Body of pancreas (tissue), 4 donors: ENCODE measurements around the gene BGN. TPM values are rescaled to one million over a fixed set of nuclear protein-coding genes. Genes with fewer than 3 reads are reported as not detected.

Source experiments
- ATAC-seq: fragments of 150-250 bp; one replicate; pipeline ENCODE4 v1.9.1; 2016
- DNase-seq, 4 donors: peaks; one replicate each; pipeline ENCODE4 v3.0.0-alpha.2; 2019
- H3K27ac ChIP-seq, 4 donors: fragments of 200-600 bp; sonication (generic); 1 replicate in 3 of 4; 2 replicates in 1 of 4; pipeline versions ENCODE4 v1.5.1 to v1.6.1; 2016 to 2019; ENCODE audit warnings: mild to moderate bottlenecking in 1 of 4, mixed read lengths in 1 of 4, moderate library complexity in 1 of 4
- H3K27me3 ChIP-seq, 2 donors: fragments of 200-600 bp; sonication (generic); one replicate each; pipeline ENCODE4 v1.6.0; 2016; ENCODE audit warnings: mild to moderate bottlenecking in 1 of 2
- H3K36me3 ChIP-seq, 2 donors: fragments of 200-600 bp; sonication (generic); replicated peaks in 1 of 2; 2 replicates each; pipeline ENCODE4 v1.5.1; 2016; ENCODE audit warnings: low read depth in 2 of 2; ENCODE audit not compliant: insufficient read depth in 1 of 2
- H3K4me1 ChIP-seq: fragments of 200-600 bp; sonication (generic); one replicate; pipeline ENCODE4 v1.6.0; 2016
- H3K4me3 ChIP-seq, 2 donors: fragments of 200-600 bp; sonication (generic); 1 replicate in 1 of 2; 2 replicates in 1 of 2; pipeline ENCODE4 v1.5.1; 2016 to 2019
- H3K9me3 ChIP-seq, 3 donors: fragments of 200-600 bp; sonication (generic); 1 replicate in 2 of 3; 2 replicates in 1 of 3; pipeline ENCODE4 v1.5.1; 2016
- CTCF ChIP-seq, 7 experiments: fragments of 450-650 bp in 4 of 7; fragments of 200-600 bp in 3 of 7; sonication (generic) in 3 of 7; IDR thresholded peaks; one replicate each; pipeline ENCODE4 v1.5.1; 2016 to 2019; ENCODE audit warnings: antibody characterized with exemption in 7 of 7
- POLR2A ChIP-seq, 3 donors: fragments of 450-650 bp; IDR thresholded peaks; one replicate each; pipeline ENCODE4 v1.6.1; 2016; ENCODE audit warnings: antibody characterized with exemption in 3 of 3, mild to moderate bottlenecking in 2 of 3
- WGBS, 2 donors: methylation state at CpG; one replicate each; pipeline ENCODE4 v1.1.5; 2017; 5-methylcytosine and 5-hydroxymethylcytosine counted together
- intact Hi-C: fragments of 100-400 bp; cut with DNase I; formaldehyde crosslinking; loops from one replicate; pipeline ENCODE4 v1.15.1; 2023
- total RNA-seq, 2 donors: library from RNA; depleted of rRNA; stranded (reverse); fragments of >200 nt; gene quantifications; one replicate each; pipeline ENCODE4 v1.1.0, GENCODE V29; 2016

Gene BGN
- total RNA-seq, 2 donors from 2014 or later: 30.7 to 34.0 TPM

- no peak for TF ChIP-seq POLR2A (IDR thresholded peaks at IDR 0.05)
- no peak for TF ChIP-seq CTCF (IDR thresholded peaks at IDR 0.05)
- ATAC-seq (no peak), DNase-seq (no peak)
- H3K27ac ChIP-seq: no peak overlapping the region
- no peak overlapping the region for H3K4me3 ChIP-seq
- no peaks in the 10 kb centered on the region for H3K36me3 ChIP-seq
- no peaks in the 10 kb centered on the region for H3K9me3 ChIP-seq
- no peaks in the 10 kb centered on the region for H3K27me3 ChIP-seq
- H3K4me1 ChIP-seq: no peaks in the 10 kb centered on the region
- intact Hi-C loops: no loop called here
- WGBS, 2 donors: 42% methylated on average over 8 of the region's 12 CpGs; no CpG with 5 or more reads in 1 of the 2 donors
These were observed 27.5 kb downstream of the BGN start for GRCh38 chrX:153522259-153522658.

GRCh38 chrX:153523269-153523668 is 28.5 kb downstream of the BGN start:
- ATAC-seq (no peak), DNase-seq (no peak)
- Histone ChIP-seq H3K27ac (no peak overlapping the region), H3K4me3 (no peak overlapping the region), H3K36me3 (no peaks in the 10 kb centered on the region), H3K4me1 (no peaks in the 10 kb centered on the region), H3K27me3 (no peaks in the 10 kb centered on the region), H3K9me3 (no peaks in the 10 kb centered on the region)
- intact Hi-C loops: no loop called here
- WGBS, 2 donors: 79 to 81% methylated on average over 7 of the region's 7 CpGs
- TF ChIP-seq CTCF (IDR thresholded peaks at IDR 0.05) (no peak), POLR2A (IDR thresholded peaks at IDR 0.05) (no peak)

- Histone ChIP-seq H3K36me3 (no peaks in the 10 kb centered on the region), H3K27ac (no peak overlapping the region), H3K4me3 (no peak overlapping the region), H3K4me1 (no peaks in the 10 kb centered on the region), H3K9me3 (no peaks in the 10 kb centered on the region), H3K27me3 (no peaks in the 10 kb centered on the region)
- no peak for TF ChIP-seq POLR2A (IDR thresholded peaks at IDR 0.05)
- TF ChIP-seq CTCF (IDR thresholded peaks at IDR 0.05): no peak
- no peak for ATAC-seq
- no peak for DNase-seq
- WGBS, 2 donors: 96 to 100% methylated on average over 1 to 2 of the region's 3 CpGs
- intact Hi-C loops: no loop called here
These were observed 29.5 kb downstream of the BGN start for GRCh38 chrX:153524234-153524633.

- no peaks in the 10 kb centered on the region for H3K9me3 ChIP-seq
- no peaks in the 10 kb centered on the region for H3K36me3 ChIP-seq
- no peaks in the 10 kb centered on the region for H3K27me3 ChIP-seq
- no peak overlapping the region for H3K27ac ChIP-seq
- ATAC-seq (no peak), DNase-seq (no peak)
- intact Hi-C loops: no loop called here
- no peaks in the 10 kb centered on the region for H3K4me1 ChIP-seq
- TF ChIP-seq POLR2A (IDR thresholded peaks at IDR 0.05) (no peak), CTCF (IDR thresholded peaks at IDR 0.05) (no peak)
- no peak overlapping the region for H3K4me3 ChIP-seq
- WGBS, 2 donors: 84% methylated on average over 4 of the region's 6 CpGs; no CpG with 5 or more reads in 1 of the 2 donors
These were observed 30.7 kb downstream of the BGN start for GRCh38 chrX:153525451-153525850.

GRCh38 chrX:153526042-153526441 is 31.3 kb downstream of the BGN start:
- intact Hi-C loops: no loop called here
- Histone ChIP-seq H3K27me3 (no peaks in the 10 kb centered on the region), H3K36me3 (no peaks in the 10 kb centered on the region), H3K9me3 (no peaks in the 10 kb centered on the region), H3K4me3 (no peak overlapping the region), H3K27ac (no peak overlapping the region), H3K4me1 (no peaks in the 10 kb centered on the region)
- ATAC-seq: no peak
- no peak for TF ChIP-seq POLR2A (IDR thresholded peaks at IDR 0.05)
- TF ChIP-seq CTCF (IDR thresholded peaks at IDR 0.05): no peak
- DNase-seq: no peak
- WGBS, 2 donors: 58 to 67% methylated on average over 1 to 4 of the region's 7 CpGs
